Sigmoid colon (tissue), 7 donors: ENCODE measurements around the gene FAM149B1. TPM values are rescaled to one million over a fixed set of nuclear protein-coding genes. Genes with fewer than 3 reads are reported as not detected.

Experiments used
- DNase-seq: peaks from one replicate; pipeline ENCODE4 v3.0.0-alpha.2; 2019
- H3K27ac ChIP-seq, 4 donors: fragments of 200-600 bp; sonication (generic); one replicate each; pipeline ENCODE4 v1.5.1; 2016 to 2019; ENCODE audit warnings: mild to moderate bottlenecking in 1 of 4
- H3K27me3 ChIP-seq, 3 donors: fragments of 200-600 bp; sonication (generic); one replicate each; pipeline ENCODE4 v1.5.1; 2019; ENCODE audit warnings: mild to moderate bottlenecking in 1 of 3
- H3K36me3 ChIP-seq, 4 donors: fragments of 200-600 bp; sonication (generic); one replicate each; pipeline ENCODE4 v1.5.1; 2016 to 2019
- H3K4me1 ChIP-seq, 4 donors: fragments of 200-600 bp; sonication (generic); one replicate each; pipeline ENCODE4 v1.5.1; 2017 to 2019
- H3K4me3 ChIP-seq, 4 donors: fragments of 200-600 bp; sonication (generic); one replicate each; pipeline ENCODE4 v1.5.1; 2017 to 2019; ENCODE audit warnings: mild to moderate bottlenecking in 2 of 4, moderate library complexity in 1 of 4
- H3K9me3 ChIP-seq, 4 donors: fragments of 200-600 bp in 3 of 4; sonication (generic) in 3 of 4; one replicate each; pipeline versions ENCODE4 v1.5.1 to v1.6.1; 2013 to 2019
- EP300 ChIP-seq, 4 donors: sonication (generic); formaldehyde crosslinking; IDR thresholded peaks; one replicate each; pipeline ENCODE4 v1.6.1; 2017; ENCODE audit warnings: antibody characterized with exemption in 4 of 4
- POLR2A ChIP-seq, 2 donors: fragments of 450-650 bp; IDR thresholded peaks; one replicate each; pipeline ENCODE4 v1.6.1; 2016; ENCODE audit warnings: antibody characterized with exemption in 2 of 2, mild to moderate bottlenecking in 2 of 2, moderate library complexity in 2 of 2
- POLR2AphosphoS5 ChIP-seq, 4 donors: sonication (generic); formaldehyde crosslinking; IDR thresholded peaks; one replicate each; pipeline ENCODE4 v1.6.1; 2017; ENCODE audit warnings: antibody characterized with exemption in 4 of 4
- WGBS, 2 donors: extraction: QIAGEN DNeasy Blood & Tissue Kit; methylation state at CpG; one replicate each; pipeline ENCODE4 v1.1.7; 2013; 5-methylcytosine and 5-hydroxymethylcytosine counted together
- intact Hi-C: fragments of 100-400 bp; cut with DNase I; formaldehyde crosslinking; loops from one replicate; pipeline ENCODE4 v1.15.1; 2023
- polyA plus RNA-seq, 3 donors: library from polyadenylated mRNA; stranded (reverse); fragments of 200-250 nt; gene quantifications; one replicate each; pipeline ENCODE4 v1.2.3, GENCODE V29; 2013
- total RNA-seq, 4 donors: library from RNA; depleted of rRNA; stranded (reverse); fragments of >200 nt; gene quantifications; one replicate each; pipeline ENCODE4 v1.1.0, GENCODE V29; 2016
- TF ChIP-seq, protein P1 (sequence below), 4 experiments: fragments of 450-650 bp in 3 of 4; fragments of 200-600 bp in 1 of 4; IDR thresholded peaks; one replicate each; pipeline ENCODE4 v1.5.1; 2016 to 2019; ENCODE audit warnings: antibody characterized with exemption in 4 of 4, mild to moderate bottlenecking in 3 of 4, moderate library complexity in 2 of 4
- donor health status: healthy with polysubstance abuse.
- donor health status: Bipolar disorder and iron deficiency.
- donor health status: healthy.

Gene FAM149B1
- total and polyA plus RNA-seq, 7 donors = 12.1 to 22.7 (median 14.4) TPM

DNA sequence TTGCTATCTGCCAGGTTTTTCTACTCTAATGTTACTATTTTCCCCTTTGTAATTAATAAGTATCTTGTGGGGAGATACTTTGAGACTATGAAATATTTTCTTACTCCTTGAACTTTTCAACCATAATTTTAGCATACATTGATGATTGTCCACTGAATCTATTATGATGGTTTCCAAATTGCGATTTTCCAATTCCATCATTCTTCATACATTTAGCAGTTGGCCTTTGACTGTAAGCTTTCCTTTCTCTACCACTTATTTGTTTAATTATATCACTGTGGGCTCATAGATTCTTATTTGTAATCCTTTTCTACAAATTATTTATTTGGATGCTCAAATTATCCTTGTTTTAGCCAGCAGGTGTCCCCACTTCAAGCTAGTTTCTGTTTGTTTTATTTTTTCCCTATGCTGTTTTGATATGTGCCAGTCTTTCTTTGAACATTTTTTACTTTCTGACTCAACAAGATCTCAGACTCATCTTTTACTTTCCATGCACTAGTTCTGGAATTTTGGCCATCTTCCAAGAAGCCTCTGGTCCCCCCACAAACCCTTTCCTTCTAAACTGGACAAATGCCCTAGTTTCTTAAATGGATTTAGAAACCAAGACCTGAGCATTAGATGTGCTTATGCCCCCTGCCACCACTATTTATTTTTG is 95.9 kb downstream of the FAM149B1 start:
- TF ChIP-seq POLR2AphosphoS5 (IDR thresholded peaks at IDR 0.05) (no peak), POLR2A (IDR thresholded peaks at IDR 0.05) (no peak)
- TF ChIP-seq, protein P1, sequence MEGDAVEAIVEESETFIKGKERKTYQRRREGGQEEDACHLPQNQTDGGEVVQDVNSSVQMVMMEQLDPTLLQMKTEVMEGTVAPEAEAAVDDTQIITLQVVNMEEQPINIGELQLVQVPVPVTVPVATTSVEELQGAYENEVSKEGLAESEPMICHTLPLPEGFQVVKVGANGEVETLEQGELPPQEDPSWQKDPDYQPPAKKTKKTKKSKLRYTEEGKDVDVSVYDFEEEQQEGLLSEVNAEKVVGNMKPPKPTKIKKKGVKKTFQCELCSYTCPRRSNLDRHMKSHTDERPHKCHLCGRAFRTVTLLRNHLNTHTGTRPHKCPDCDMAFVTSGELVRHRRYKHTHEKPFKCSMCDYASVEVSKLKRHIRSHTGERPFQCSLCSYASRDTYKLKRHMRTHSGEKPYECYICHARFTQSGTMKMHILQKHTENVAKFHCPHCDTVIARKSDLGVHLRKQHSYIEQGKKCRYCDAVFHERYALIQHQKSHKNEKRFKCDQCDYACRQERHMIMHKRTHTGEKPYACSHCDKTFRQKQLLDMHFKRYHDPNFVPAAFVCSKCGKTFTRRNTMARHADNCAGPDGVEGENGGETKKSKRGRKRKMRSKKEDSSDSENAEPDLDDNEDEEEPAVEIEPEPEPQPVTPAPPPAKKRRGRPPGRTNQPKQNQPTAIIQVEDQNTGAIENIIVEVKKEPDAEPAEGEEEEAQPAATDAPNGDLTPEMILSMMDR (IDR thresholded peaks at IDR 0.05) = no peak
- H3K4me1 ChIP-seq = no peaks in the 10 kb centered on the region
- no peaks in the 10 kb centered on the region for H3K36me3 ChIP-seq
- no peaks in the 10 kb centered on the region for H3K27me3 ChIP-seq
- H3K9me3 ChIP-seq = no peaks in the 10 kb centered on the region
- WGBS, 2 donors = 56 to 65% methylated on average over 1 of the region's 1 CpG
- H3K27ac ChIP-seq = no peak overlapping the region
- no peak overlapping the region for H3K4me3 ChIP-seq
- no peak for DNase-seq
- intact Hi-C loops = no loop called here

DNA sequence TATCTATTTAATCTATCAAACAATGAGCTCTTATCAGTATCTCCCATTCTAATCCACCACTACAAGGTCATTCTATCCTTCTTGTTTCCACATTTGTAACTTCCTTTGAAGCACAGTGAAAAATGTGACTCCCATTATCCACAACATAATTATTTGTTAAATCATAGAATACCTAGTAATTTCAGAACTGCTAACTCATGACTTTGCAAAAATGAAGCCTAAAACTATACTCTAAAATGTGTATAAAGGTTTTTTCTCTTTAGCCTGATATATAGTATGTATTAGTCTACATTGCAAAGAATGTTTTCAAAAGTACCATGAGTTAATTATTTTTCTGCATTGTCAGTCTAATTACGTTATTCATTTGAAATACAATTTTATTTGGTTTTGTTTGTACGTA is 96.5 kb downstream of the FAM149B1 start:
- no peak overlapping the region for H3K27ac ChIP-seq
- TF ChIP-seq POLR2AphosphoS5 (IDR thresholded peaks at IDR 0.05) (no peak), POLR2A (IDR thresholded peaks at IDR 0.05) (no peak), EP300 (IDR thresholded peaks at IDR 0.05) (no peak)
- TF ChIP-seq, protein P1 (IDR thresholded peaks at IDR 0.05) = no peak
- 91 to 96% methylated on average over 2 of the region's 2 CpGs for WGBS, 2 donors
- no peaks in the 10 kb centered on the region for H3K27me3 ChIP-seq
- H3K9me3 ChIP-seq = no peaks in the 10 kb centered on the region
- intact Hi-C loops = no loop called here
- DNase-seq = no peak
- H3K4me1 ChIP-seq = no peaks in the 10 kb centered on the region
- H3K4me3 ChIP-seq = no peak overlapping the region
- no peaks in the 10 kb centered on the region for H3K36me3 ChIP-seq

DNA sequence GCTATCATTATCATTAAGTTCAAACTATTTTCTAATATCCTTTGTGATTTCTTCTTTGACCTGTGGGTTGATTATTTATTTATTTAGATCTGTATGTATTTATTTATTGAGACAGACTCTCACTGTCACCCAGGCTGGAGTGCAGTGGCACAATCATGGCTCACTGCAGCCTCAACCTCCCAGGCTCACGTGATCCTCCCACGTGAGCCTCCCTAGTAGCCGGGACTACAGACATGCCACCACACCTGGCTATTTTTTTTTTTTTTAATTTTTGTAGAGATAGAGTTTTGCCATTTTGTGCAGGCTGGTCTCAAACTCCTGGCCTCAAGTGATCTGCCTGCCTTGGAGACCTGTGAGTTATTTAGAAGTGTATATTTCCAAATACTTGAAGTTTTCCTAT is 113.2 kb downstream of the FAM149B1 start:
- H3K36me3 ChIP-seq = no peaks in the 10 kb centered on the region
- DNase-seq = no peak
- H3K9me3 ChIP-seq = no peaks in the 10 kb centered on the region
- no peaks in the 10 kb centered on the region for H3K27me3 ChIP-seq
- no peak overlapping the region for H3K4me3 ChIP-seq
- intact Hi-C loops = no loop called here
- 89 to 90% methylated on average over 3 of the region's 3 CpGs for WGBS, 2 donors
- TF ChIP-seq POLR2AphosphoS5 (IDR thresholded peaks at IDR 0.05) = no peak
- no peak for TF ChIP-seq POLR2A (IDR thresholded peaks at IDR 0.05)
- TF ChIP-seq EP300 (IDR thresholded peaks at IDR 0.05) = no peak
- TF ChIP-seq, protein P1 (IDR thresholded peaks at IDR 0.05) = no peak
- no peak overlapping the region for H3K27ac ChIP-seq
- H3K4me1 ChIP-seq = no peaks in the 10 kb centered on the region

DNA sequence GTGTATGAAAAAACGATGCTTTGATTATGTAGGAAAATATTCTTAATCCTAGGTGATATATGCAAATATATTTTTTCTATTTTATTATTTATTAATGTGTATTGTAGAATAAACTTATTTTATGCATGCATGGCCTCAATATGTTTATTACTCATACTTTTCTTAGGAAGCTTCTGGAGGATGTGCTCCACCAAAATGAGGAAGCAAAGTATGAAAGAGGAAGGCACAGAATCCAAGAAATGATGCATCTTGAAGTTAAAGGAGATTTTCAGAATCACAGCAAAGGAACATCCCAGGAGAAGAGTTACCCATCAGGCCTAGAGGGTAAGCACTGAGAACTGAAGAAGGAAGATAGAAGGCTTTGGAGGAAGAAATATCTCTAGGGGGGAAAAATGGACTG is 119.5 kb downstream of the FAM149B1 start:
- TF ChIP-seq, protein P1 (IDR thresholded peaks at IDR 0.05) = no peak
- TF ChIP-seq POLR2A (IDR thresholded peaks at IDR 0.05) (no peak), EP300 (IDR thresholded peaks at IDR 0.05) (no peak), POLR2AphosphoS5 (IDR thresholded peaks at IDR 0.05) (no peak)
- DNase-seq = no peak
- Histone ChIP-seq H3K9me3 (no peaks in the 10 kb centered on the region), H3K36me3 (peaks cover 0 to 7% (median 0%) of the 10 kb centered on the region in 4 donors), H3K27ac (no peak overlapping the region), H3K4me1 (no peaks in the 10 kb centered on the region), H3K27me3 (no peaks in the 10 kb centered on the region), H3K4me3 (no peak overlapping the region)
- intact Hi-C loops = no loop called here
- 82 to 90% methylated on average over 1 of the region's 1 CpG for WGBS, 2 donors

DNA sequence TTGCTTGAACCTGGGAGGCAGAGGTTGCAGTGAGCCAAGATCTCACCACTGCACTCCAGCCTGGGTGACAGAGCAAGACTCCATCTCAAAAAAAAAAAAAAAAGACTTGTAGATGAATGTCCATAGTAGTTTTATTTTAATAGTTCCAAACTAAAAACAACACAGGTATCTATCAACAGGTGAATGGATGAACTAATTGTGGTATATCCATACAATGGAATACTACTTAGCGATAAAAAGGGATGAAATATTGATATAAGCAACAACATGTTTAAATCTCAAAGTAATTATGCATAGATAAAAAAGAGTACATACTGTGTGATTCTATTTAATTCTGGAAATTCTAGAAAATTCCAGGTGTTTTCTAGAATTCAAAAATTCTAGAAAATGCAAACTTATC is 122.0 kb downstream of the FAM149B1 start:
- H3K9me3 ChIP-seq = no peaks in the 10 kb centered on the region
- H3K36me3 ChIP-seq = peaks cover 0 to 7% (median 0%) of the 10 kb centered on the region in 4 donors
- no peaks in the 10 kb centered on the region for H3K27me3 ChIP-seq
- no peaks in the 10 kb centered on the region for H3K4me1 ChIP-seq
- 95 to 99% methylated on average over 1 of the region's 1 CpG for WGBS, 2 donors
- DNase-seq = no peak
- intact Hi-C loops = no loop called here
- H3K4me3 ChIP-seq = no peak overlapping the region
- H3K27ac ChIP-seq = no peak overlapping the region
- TF ChIP-seq POLR2AphosphoS5 (IDR thresholded peaks at IDR 0.05) (no peak), POLR2A (IDR thresholded peaks at IDR 0.05) (no peak), EP300 (IDR thresholded peaks at IDR 0.05) (no peak)
- TF ChIP-seq, protein P1 (IDR thresholded peaks at IDR 0.05) = no peak
